IPS-15b (cell line): ENCODE data around the gene DNAJC5G.

Experiments
- H3K27me3 ChIP-seq: one replicate; pipeline ENCODE4 v1.6.1; 2013; ENCODE audit warnings: low read length; ENCODE audit not compliant: control insufficient read depth, insufficient read depth
- H3K36me3 ChIP-seq: one replicate; pipeline ENCODE4 v1.6.1; 2013; ENCODE audit warnings: low read length; ENCODE audit not compliant: control insufficient read depth, insufficient read depth
- H3K4me1 ChIP-seq: one replicate; pipeline ENCODE4 v1.6.1; 2013; ENCODE audit warnings: mild to moderate bottlenecking, low read length; ENCODE audit not compliant: control insufficient read depth, insufficient read depth
- H3K4me3 ChIP-seq: one replicate; pipeline ENCODE4 v1.5.1; 2013; ENCODE audit warnings: low read depth, low read length
- H3K9ac ChIP-seq: one replicate; pipeline ENCODE4 v1.6.1; 2013; ENCODE audit warnings: low read depth, mild to moderate bottlenecking, low read length
- H3K9me3 ChIP-seq: one replicate; pipeline ENCODE4 v1.6.1; 2013; ENCODE audit warnings: mild to moderate bottlenecking, low read length; ENCODE audit not compliant: control insufficient read depth, insufficient read depth

The DNAJC5G gene

GRCh38 chr2:27306136-27306535 lies 30.9 kb downstream of the DNAJC5G start:
- Histone ChIP-seq H3K9ac (no peak overlapping the region), H3K4me3 (peak overlapping the region; percentile 43), H3K9me3 (no peaks in the 10 kb centered on the region), H3K36me3 (no peaks in the 10 kb centered on the region), H3K4me1 (no peaks in the 10 kb centered on the region), H3K27me3 (peaks cover 50% of the 10 kb centered on the region)

GRCh38 chr2:27306573-27307286 lies 31.5 kb downstream of the DNAJC5G start:
- Histone ChIP-seq H3K36me3 (no peaks in the 10 kb centered on the region), H3K27me3 (peaks cover 50% of the 10 kb centered on the region), H3K9me3 (no peaks in the 10 kb centered on the region), H3K9ac (no peak overlapping the region), H3K4me3 (peak overlapping the region; percentile 43), H3K4me1 (no peaks in the 10 kb centered on the region)

- peak overlapping the region; percentile 43 for H3K4me3 ChIP-seq
- H3K36me3 ChIP-seq = no peaks in the 10 kb centered on the region
- H3K9me3 ChIP-seq = no peaks in the 10 kb centered on the region
- H3K9ac ChIP-seq = no peak overlapping the region
- H3K27me3 ChIP-seq = peaks cover 50% of the 10 kb centered on the region
- no peaks in the 10 kb centered on the region for H3K4me1 ChIP-seq
These were observed 32.0 kb downstream of the DNAJC5G start for GRCh38 chr2:27307287-27307544.

GRCh38 chr2:27307545-27308358 lies 32.5 kb downstream of the DNAJC5G start:
- H3K4me1 ChIP-seq = no peaks in the 10 kb centered on the region
- H3K9ac ChIP-seq = no peak overlapping the region
- H3K9me3 ChIP-seq = no peaks in the 10 kb centered on the region
- H3K36me3 ChIP-seq = no peaks in the 10 kb centered on the region
- peaks cover 50% of the 10 kb centered on the region for H3K27me3 ChIP-seq
- peak overlapping the region; percentile 43 for H3K4me3 ChIP-seq

- no peaks in the 10 kb centered on the region for H3K4me1 ChIP-seq
- peaks cover 50% of the 10 kb centered on the region for H3K27me3 ChIP-seq
- no peak within 1 kb of the TSS for H3K9ac ChIP-seq
- H3K9me3 ChIP-seq = no peaks in the 10 kb centered on the region
- peak within 1 kb of the TSS; percentile 43 for H3K4me3 ChIP-seq
- no peaks in the 10 kb centered on the region for H3K36me3 ChIP-seq
These were observed 33.2 kb downstream of the DNAJC5G start, which contains the start of gene UCN for GRCh38 chr2:27308359-27308881. Gene UCN, minus strand, starts transcription at chr2:27308445. Its CDS starts 550 bp downstream, at chr2:27307895.

- H3K4me1 ChIP-seq = no peaks in the 10 kb centered on the region
- no peaks in the 10 kb centered on the region for H3K9me3 ChIP-seq
- peaks cover 46% of the 10 kb centered on the region for H3K27me3 ChIP-seq
- no peaks in the 10 kb centered on the region for H3K36me3 ChIP-seq
- H3K9ac ChIP-seq = no peak overlapping the region
- H3K4me3 ChIP-seq = no peak overlapping the region
These were observed 34.4 kb downstream of the DNAJC5G start for GRCh38 chr2:27309651-27310050.

- no peak overlapping the region for H3K9ac ChIP-seq
- H3K27me3 ChIP-seq = peaks cover 21% of the 10 kb centered on the region
- H3K36me3 ChIP-seq = no peaks in the 10 kb centered on the region
- no peaks in the 10 kb centered on the region for H3K9me3 ChIP-seq
- H3K4me3 ChIP-seq = no peak overlapping the region
- H3K4me1 ChIP-seq = no peaks in the 10 kb centered on the region
These were observed 36.9 kb downstream of the DNAJC5G start for GRCh38 chr2:27312152-27312551.

GRCh38 chr2:27313882-27314645 lies 38.8 kb downstream of the DNAJC5G start:
- Histone ChIP-seq H3K4me1 (no peaks in the 10 kb centered on the region), H3K9me3 (no peaks in the 10 kb centered on the region), H3K9ac (no peak overlapping the region), H3K4me3 (no peak overlapping the region), H3K27me3 (peaks cover 4% of the 10 kb centered on the region), H3K36me3 (no peaks in the 10 kb centered on the region)

GRCh38 chr2:27314709-27315108 lies 39.5 kb downstream of the DNAJC5G start:
- Histone ChIP-seq H3K36me3 (no peaks in the 10 kb centered on the region), H3K4me1 (no peaks in the 10 kb centered on the region), H3K27me3 (no peaks in the 10 kb centered on the region), H3K4me3 (no peak overlapping the region), H3K9ac (no peak overlapping the region), H3K9me3 (no peaks in the 10 kb centered on the region)

GRCh38 chr2:27315122-27315521 lies 39.9 kb downstream of the DNAJC5G start:
- H3K4me3 ChIP-seq = no peak overlapping the region
- no peaks in the 10 kb centered on the region for H3K36me3 ChIP-seq
- no peaks in the 10 kb centered on the region for H3K9me3 ChIP-seq
- no peaks in the 10 kb centered on the region for H3K4me1 ChIP-seq
- no peak overlapping the region for H3K9ac ChIP-seq
- no peaks in the 10 kb centered on the region for H3K27me3 ChIP-seq

GRCh38 chr2:27316655-27317412 lies 41.6 kb downstream of the DNAJC5G start:
- Histone ChIP-seq H3K4me1 (no peaks in the 10 kb centered on the region), H3K9ac (no peak overlapping the region), H3K36me3 (no peaks in the 10 kb centered on the region), H3K9me3 (no peaks in the 10 kb centered on the region), H3K4me3 (no peak overlapping the region), H3K27me3 (no peaks in the 10 kb centered on the region)
